ENCODE measurements around the gene TMEM225B. TPM values are rescaled to one million over a fixed set of nuclear protein-coding genes. Genes with fewer than 3 reads are reported as not detected.
"Not testable (repeated sequence)": the region's sequence is repeated elsewhere in the genome, so short reads cannot be mapped to it uniquely, and the experiment has no call there.

The TMEM225B gene
- total RNA-seq, 1 donor = 1.4 TPM

- Histone ChIP-seq H3K9me3 (ENCODE audit: low read depth, low read length) (no peaks in the 10 kb centered on the region), H3K4me3 (ENCODE audit: low read length) (no peak overlapping the region), H3K27me3 (ENCODE audit: insufficient read depth, low read length) (no peaks in the 10 kb centered on the region), H3K4me1 (ENCODE audit: insufficient read depth, low read length) (peaks cover 34% of the 10 kb centered on the region)
Measured at GRCh38 chr7:99562832-99563231, 35.2 kb upstream of the TMEM225B start.

- Histone ChIP-seq H3K4me1 (ENCODE audit: insufficient read depth, low read length) (peaks cover 33% of the 10 kb centered on the region), H3K9me3 (ENCODE audit: low read depth, low read length) (no peaks in the 10 kb centered on the region), H3K27me3 (ENCODE audit: insufficient read depth, low read length) (no peaks in the 10 kb centered on the region), H3K4me3 (ENCODE audit: low read length) (no peak overlapping the region)
Measured at GRCh38 chr7:99563650-99564049, 34.4 kb upstream of the TMEM225B start.

- H3K9me3 ChIP-seq (ENCODE audit: low read depth, low read length); H3K4me1 ChIP-seq (ENCODE audit: insufficient read depth, low read length); H3K27me3 ChIP-seq (ENCODE audit: insufficient read depth, low read length); H3K4me3 ChIP-seq (ENCODE audit: low read length): not testable (repeated sequence)
Measured at GRCh38 chr7:99568770-99569169, 29.3 kb upstream of the TMEM225B start.

GRCh38 chr7:99571768-99572167, 26.3 kb upstream of the TMEM225B start:
- Histone ChIP-seq H3K4me1 (ENCODE audit: insufficient read depth, low read length) (no peaks in the 10 kb centered on the region), H3K4me3 (ENCODE audit: low read length) (no peak overlapping the region), H3K9me3 (ENCODE audit: low read depth, low read length) (no peaks in the 10 kb centered on the region), H3K27me3 (ENCODE audit: insufficient read depth, low read length) (no peaks in the 10 kb centered on the region)

- no peaks in the 10 kb centered on the region for H3K27me3 ChIP-seq (ENCODE audit: insufficient read depth, low read length)
- no peaks in the 10 kb centered on the region for H3K4me1 ChIP-seq (ENCODE audit: insufficient read depth, low read length)
- no peaks in the 10 kb centered on the region for H3K9me3 ChIP-seq (ENCODE audit: low read depth, low read length)
- H3K4me3 ChIP-seq (ENCODE audit: low read length) = no peak overlapping the region
Measured at GRCh38 chr7:99573257-99573656, 24.8 kb upstream of the TMEM225B start.

- Histone ChIP-seq H3K4me1 (ENCODE audit: insufficient read depth, low read length) (peaks cover 16% of the 10 kb centered on the region), H3K4me3 (ENCODE audit: low read length) (no peak overlapping the region), H3K27me3 (ENCODE audit: insufficient read depth, low read length) (no peaks in the 10 kb centered on the region), H3K9me3 (ENCODE audit: low read depth, low read length) (no peaks in the 10 kb centered on the region)
Measured at GRCh38 chr7:99576251-99576650, 21.8 kb upstream of the TMEM225B start.

- H3K4me1 ChIP-seq (ENCODE audit: insufficient read depth, low read length) = peaks cover 16% of the 10 kb centered on the region
- no peaks in the 10 kb centered on the region for H3K9me3 ChIP-seq (ENCODE audit: low read depth, low read length)
- no peaks in the 10 kb centered on the region for H3K27me3 ChIP-seq (ENCODE audit: insufficient read depth, low read length)
- H3K4me3 ChIP-seq (ENCODE audit: low read length) = peak overlapping the region; percentile 40
Measured at GRCh38 chr7:99579281-99579955, 18.6 kb upstream of the TMEM225B start.

GRCh38 chr7:99579956-99580777, 17.9 kb upstream of the TMEM225B start:
- peaks cover 16% of the 10 kb centered on the region for H3K4me1 ChIP-seq (ENCODE audit: insufficient read depth, low read length)
- no peaks in the 10 kb centered on the region for H3K9me3 ChIP-seq (ENCODE audit: low read depth, low read length)
- H3K27me3 ChIP-seq (ENCODE audit: insufficient read depth, low read length) = no peaks in the 10 kb centered on the region
- peak overlapping the region; percentile 40 for H3K4me3 ChIP-seq (ENCODE audit: low read length)

- not testable (repeated sequence) for H3K27me3 ChIP-seq (ENCODE audit: insufficient read depth, low read length); H3K9me3 ChIP-seq (ENCODE audit: low read depth, low read length)
- peaks cover 16% of the 10 kb centered on the region for H3K4me1 ChIP-seq (ENCODE audit: insufficient read depth, low read length)
- H3K4me3 ChIP-seq (ENCODE audit: low read length) = peak overlapping the region; percentile 40
Measured at GRCh38 chr7:99580778-99581332, 17.2 kb upstream of the TMEM225B start.

GRCh38 chr7:99588868-99589267, 9.2 kb upstream of the TMEM225B start:
- Histone ChIP-seq H3K9me3 (ENCODE audit: low read depth, low read length) (no peaks in the 10 kb centered on the region), H3K27me3 (ENCODE audit: insufficient read depth, low read length) (peaks cover 8% of the 10 kb centered on the region), H3K4me3 (ENCODE audit: low read length) (no peak overlapping the region)

GRCh38 chr7:99594948-99595745, 2.9 kb upstream of the TMEM225B start:
- H3K4me1 ChIP-seq (ENCODE audit: insufficient read depth, low read length) = no peaks in the 10 kb centered on the region
- no peaks in the 10 kb centered on the region for H3K9me3 ChIP-seq (ENCODE audit: low read depth, low read length)
- H3K4me3 ChIP-seq (ENCODE audit: low read length) = no peak overlapping the region
- H3K27me3 ChIP-seq (ENCODE audit: insufficient read depth, low read length) = no peaks in the 10 kb centered on the region

More at GRCh38 chr7:99588868-99589267, 9.2 kb upstream of the TMEM225B start:
- H3K4me1 ChIP-seq (ENCODE audit: insufficient read depth, low read length) = no peaks in the 10 kb centered on the region

- no peak overlapping the region for H3K4me3 ChIP-seq (ENCODE audit: low read length)
- no peaks in the 10 kb centered on the region for H3K9me3 ChIP-seq (ENCODE audit: low read depth, low read length)
- H3K27me3 ChIP-seq (ENCODE audit: insufficient read depth, low read length) = no peaks in the 10 kb centered on the region
- H3K4me1 ChIP-seq (ENCODE audit: insufficient read depth, low read length) = no peaks in the 10 kb centered on the region
Measured at GRCh38 chr7:99596408-99596955, 1.6 kb upstream of the TMEM225B start.

GRCh38 chr7:99599836-99600235, 1.8 kb downstream of the TMEM225B start:
- H3K9me3 ChIP-seq (ENCODE audit: low read depth, low read length) = no peaks in the 10 kb centered on the region

GRCh38 chr7:99601656-99602310, 3.7 kb downstream of the TMEM225B start:
- H3K9me3 ChIP-seq (ENCODE audit: low read depth, low read length) = no peaks in the 10 kb centered on the region

More at GRCh38 chr7:99599836-99600235, 1.8 kb downstream of the TMEM225B start:
- H3K4me1 ChIP-seq (ENCODE audit: insufficient read depth, low read length) = no peaks in the 10 kb centered on the region
- H3K27me3 ChIP-seq (ENCODE audit: insufficient read depth, low read length) = no peaks in the 10 kb centered on the region
- H3K4me3 ChIP-seq (ENCODE audit: low read length) = no peak overlapping the region

More at GRCh38 chr7:99601656-99602310, 3.7 kb downstream of the TMEM225B start:
- Histone ChIP-seq H3K4me1 (ENCODE audit: insufficient read depth, low read length) (no peaks in the 10 kb centered on the region), H3K4me3 (ENCODE audit: low read length) (no peak overlapping the region), H3K27me3 (ENCODE audit: insufficient read depth, low read length) (no peaks in the 10 kb centered on the region)

All from mononuclear cell (primary cell).